Measurements from ENCODE around the gene MAFF. TPM values are rescaled to one million over a fixed set of nuclear protein-coding genes. Genes with fewer than 3 reads are reported as not detected.
"Not testable (repeated sequence)": the region's sequence is repeated elsewhere in the genome, so short reads cannot be mapped to it uniquely, and the experiment has no call there.

MAFF gene
- 29.7 and 36.9 TPM in 2 replicates for total RNA-seq (2012; rRNA removed)

DNA sequence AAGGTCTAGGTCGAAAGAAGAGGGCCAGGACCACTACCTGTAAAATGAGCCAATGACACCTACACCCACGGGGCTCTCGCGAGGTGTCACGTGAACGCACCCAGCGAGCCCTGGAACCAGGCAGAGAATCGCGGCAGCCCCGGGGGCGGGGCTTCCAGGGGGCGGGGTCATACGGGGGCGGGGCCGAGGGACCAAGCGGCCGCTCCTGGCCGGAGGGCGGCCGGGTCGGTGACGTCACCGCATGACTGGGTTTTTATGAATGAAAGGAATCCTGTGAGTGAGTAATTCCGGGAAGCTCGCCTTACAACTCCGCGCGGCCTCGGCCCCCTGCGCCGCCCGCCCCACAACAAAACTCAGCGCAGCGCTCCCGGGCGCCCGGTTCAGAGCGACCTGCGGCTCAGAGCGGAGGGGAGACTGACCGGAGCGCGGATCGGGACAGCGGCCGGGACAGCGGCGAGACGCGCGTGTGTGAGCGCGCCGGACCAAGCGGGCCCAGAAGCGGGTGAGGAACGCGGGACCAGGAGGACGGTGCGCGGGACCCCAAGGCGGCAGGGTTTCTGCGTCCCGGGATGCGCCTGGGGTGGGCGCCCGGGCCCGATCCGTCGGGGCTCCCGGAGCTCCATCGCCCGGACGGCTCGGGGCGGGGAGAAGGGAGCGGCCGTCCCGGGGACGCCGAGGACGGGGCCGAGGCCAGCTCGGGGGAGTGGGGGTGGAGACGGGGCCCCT, at the start of gene MAFF:
Gene MAFF, plus strand, starts transcription at position 284 of the 726 bp plus-strand sequence. CDS start 11,860 bp downstream, outside the sequence.
- no peaks in the 10 kb centered on the region for H3K27me3 ChIP-seq (ENCODE audit: control insufficient read depth, insufficient read depth, low read length)
- H3K9ac ChIP-seq (ENCODE audit: low read depth, low read length): peak within 1 kb of the TSS; percentile 100
- no peaks in the 10 kb centered on the region for H3K36me3 ChIP-seq (ENCODE audit: insufficient read depth, low read length)
- H3K4me3 ChIP-seq (ENCODE audit: low read length): peak within 1 kb of the TSS; percentile 96
- H3K4me2 ChIP-seq (ENCODE audit: low read length): peak within 1 kb of the TSS; percentile 92
- H3K9me3 ChIP-seq (replicated peaks; ENCODE audit: low read length): no peaks in the 10 kb centered on the region
- peaks cover 37% of the 10 kb centered on the region for H3K4me1 ChIP-seq (ENCODE audit: control insufficient read depth, insufficient read depth, low read length)

GRCh38 chr22:38153821-38154562, 47.8 kb upstream of the MAFF start:
- H3K4me3 ChIP-seq (ENCODE audit: low read length): no peak overlapping the region
- H3K36me3 ChIP-seq (ENCODE audit: insufficient read depth, low read length): no peaks in the 10 kb centered on the region
- H3K4me1 ChIP-seq (ENCODE audit: control insufficient read depth, insufficient read depth, low read length): no peaks in the 10 kb centered on the region
- H3K4me2 ChIP-seq (ENCODE audit: low read length): no peak overlapping the region
- no peak overlapping the region for H3K9ac ChIP-seq (ENCODE audit: low read depth, low read length)
- no peaks in the 10 kb centered on the region for H3K9me3 ChIP-seq (replicated peaks; ENCODE audit: low read length)
- H3K27me3 ChIP-seq (ENCODE audit: control insufficient read depth, insufficient read depth, low read length): no peaks in the 10 kb centered on the region

GRCh38 chr22:38154563-38154915, 47.3 kb upstream of the MAFF start:
- H3K27me3 ChIP-seq (ENCODE audit: control insufficient read depth, insufficient read depth, low read length); H3K9me3 ChIP-seq (replicated peaks; ENCODE audit: low read length); H3K4me3 ChIP-seq (ENCODE audit: low read length); H3K9ac ChIP-seq (ENCODE audit: low read depth, low read length); H3K36me3 ChIP-seq (ENCODE audit: insufficient read depth, low read length); H3K4me2 ChIP-seq (ENCODE audit: low read length); H3K4me1 ChIP-seq (ENCODE audit: control insufficient read depth, insufficient read depth, low read length): not testable (repeated sequence)

GRCh38 chr22:38155703-38156102, 46.1 kb upstream of the MAFF start:
- H3K9ac ChIP-seq (ENCODE audit: low read depth, low read length): no peak overlapping the region
- H3K4me1 ChIP-seq (ENCODE audit: control insufficient read depth, insufficient read depth, low read length): no peaks in the 10 kb centered on the region
- no peak overlapping the region for H3K4me3 ChIP-seq (ENCODE audit: low read length)
- no peaks in the 10 kb centered on the region for H3K9me3 ChIP-seq (replicated peaks; ENCODE audit: low read length)
- no peaks in the 10 kb centered on the region for H3K27me3 ChIP-seq (ENCODE audit: control insufficient read depth, insufficient read depth, low read length)
- no peaks in the 10 kb centered on the region for H3K36me3 ChIP-seq (ENCODE audit: insufficient read depth, low read length)
- H3K4me2 ChIP-seq (ENCODE audit: low read length): no peak overlapping the region

DNA sequence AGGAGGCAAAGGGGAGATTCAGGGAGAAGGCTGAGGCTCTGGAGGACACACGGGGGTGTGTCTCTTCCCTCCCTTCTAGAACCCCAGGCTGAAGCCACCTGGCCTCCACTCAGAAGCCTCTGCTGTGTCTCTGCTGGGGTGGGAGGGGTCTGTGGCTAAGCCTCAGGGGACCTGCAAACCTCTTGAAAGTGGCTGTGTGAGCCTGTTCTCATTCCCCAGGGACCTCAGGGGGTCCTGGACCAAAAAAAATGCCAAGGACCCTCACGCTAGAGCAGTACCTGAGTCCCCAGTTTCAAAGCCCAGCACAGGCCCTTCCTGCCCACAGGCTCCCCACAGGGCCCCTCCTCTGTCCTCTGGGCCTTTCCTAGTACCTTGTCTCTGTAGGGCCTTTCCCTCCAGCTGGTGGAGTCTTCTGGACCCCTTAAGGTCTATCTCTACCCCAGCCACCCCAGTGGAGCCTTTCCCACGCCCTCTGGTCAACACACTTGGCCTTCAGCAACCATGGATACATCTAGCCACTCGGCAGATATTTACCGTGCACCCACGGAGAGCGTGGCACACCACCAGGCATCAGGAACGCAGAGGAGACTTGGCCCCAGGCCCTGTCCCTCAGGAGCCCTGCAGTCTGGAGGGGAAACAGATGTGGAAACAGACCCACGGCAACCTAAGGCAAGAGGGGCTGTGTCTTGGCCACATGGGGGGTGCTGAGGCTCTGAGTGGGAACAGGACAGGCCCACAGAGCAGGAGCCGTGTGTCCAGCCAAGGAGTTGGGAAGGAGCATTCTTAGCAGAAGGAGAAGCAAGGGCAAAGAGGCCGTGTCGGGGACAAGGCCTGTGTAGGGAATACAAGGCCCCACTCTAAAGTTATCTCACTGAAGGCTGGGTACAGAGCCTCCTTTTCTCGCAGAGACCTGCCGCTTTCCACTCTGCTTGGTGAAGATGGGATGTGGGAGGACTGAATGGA, 38.6 kb upstream of the MAFF start:
- H3K36me3 ChIP-seq (ENCODE audit: insufficient read depth, low read length): no peaks in the 10 kb centered on the region

DNA sequence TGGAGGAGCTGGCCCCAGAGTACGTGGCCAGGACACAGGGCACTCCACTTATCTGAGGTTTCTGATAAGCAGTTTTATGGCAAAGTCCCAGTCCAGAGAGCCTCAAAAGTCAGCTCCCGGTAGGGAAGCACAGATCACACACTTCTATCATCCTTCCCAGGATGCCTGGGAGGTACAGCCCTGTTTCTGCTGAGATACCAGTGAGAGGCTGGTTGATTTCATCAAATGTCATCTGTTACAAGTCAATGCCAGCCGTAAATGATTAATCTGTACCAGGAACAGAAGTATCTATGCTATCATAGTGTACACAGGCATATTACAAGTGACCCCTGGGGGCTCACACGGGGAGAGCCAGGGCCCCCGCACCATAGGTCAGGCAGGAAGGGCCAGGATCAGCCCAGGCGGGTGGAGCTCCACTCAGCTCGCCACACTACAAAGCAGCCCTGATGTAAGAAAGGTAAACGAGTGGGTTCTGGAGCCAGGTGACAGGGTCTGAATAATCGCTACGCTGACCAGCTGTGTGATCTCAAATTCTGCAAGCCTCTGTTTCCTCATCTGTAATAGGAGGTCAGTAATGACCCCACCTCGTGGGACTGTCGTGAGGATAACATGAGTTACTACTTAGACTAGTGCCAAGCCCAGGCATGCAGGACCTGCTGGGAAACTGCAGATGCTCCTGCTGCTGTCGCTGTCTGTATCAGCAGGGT, 37.8 kb upstream of the MAFF start:
- no peaks in the 10 kb centered on the region for H3K36me3 ChIP-seq (ENCODE audit: insufficient read depth, low read length)
- H3K27me3 ChIP-seq (ENCODE audit: control insufficient read depth, insufficient read depth, low read length): no peaks in the 10 kb centered on the region
- H3K4me3 ChIP-seq (ENCODE audit: low read length): no peak overlapping the region
- no peak overlapping the region for H3K9ac ChIP-seq (ENCODE audit: low read depth, low read length)
- peaks cover 15% of the 10 kb centered on the region for H3K4me1 ChIP-seq (ENCODE audit: control insufficient read depth, insufficient read depth, low read length)
- H3K4me2 ChIP-seq (ENCODE audit: low read length): no peak overlapping the region
- H3K9me3 ChIP-seq (replicated peaks; ENCODE audit: low read length): no peaks in the 10 kb centered on the region

More for the DNA sequence above, 38.6 kb upstream of the MAFF start:
- Histone ChIP-seq H3K9me3 (replicated peaks; ENCODE audit: low read length) (no peaks in the 10 kb centered on the region), H3K9ac (ENCODE audit: low read depth, low read length) (no peak overlapping the region), H3K4me1 (ENCODE audit: control insufficient read depth, insufficient read depth, low read length) (peaks cover 15% of the 10 kb centered on the region), H3K4me2 (ENCODE audit: low read length) (no peak overlapping the region), H3K27me3 (ENCODE audit: control insufficient read depth, insufficient read depth, low read length) (no peaks in the 10 kb centered on the region), H3K4me3 (ENCODE audit: low read length) (no peak overlapping the region)

GRCh38 chr22:38164551-38164918, 37.3 kb upstream of the MAFF start:
- Histone ChIP-seq H3K9ac (ENCODE audit: low read depth, low read length) (no peak overlapping the region), H3K4me2 (ENCODE audit: low read length) (no peak overlapping the region), H3K36me3 (ENCODE audit: insufficient read depth, low read length) (no peaks in the 10 kb centered on the region), H3K9me3 (replicated peaks; ENCODE audit: low read length) (no peaks in the 10 kb centered on the region), H3K27me3 (ENCODE audit: control insufficient read depth, insufficient read depth, low read length) (no peaks in the 10 kb centered on the region), H3K4me1 (ENCODE audit: control insufficient read depth, insufficient read depth, low read length) (peaks cover 15% of the 10 kb centered on the region), H3K4me3 (ENCODE audit: low read length) (no peak overlapping the region)

GRCh38 chr22:38165922-38166593, 35.7 kb upstream of the MAFF start:
- peaks cover 15% of the 10 kb centered on the region for H3K4me1 ChIP-seq (ENCODE audit: control insufficient read depth, insufficient read depth, low read length)
- no peak overlapping the region for H3K9ac ChIP-seq (ENCODE audit: low read depth, low read length)
- H3K27me3 ChIP-seq (ENCODE audit: control insufficient read depth, insufficient read depth, low read length): no peaks in the 10 kb centered on the region
- H3K9me3 ChIP-seq (replicated peaks; ENCODE audit: low read length): no peaks in the 10 kb centered on the region
- H3K4me2 ChIP-seq (ENCODE audit: low read length): no peak overlapping the region
- H3K4me3 ChIP-seq (ENCODE audit: low read length): no peak overlapping the region
- H3K36me3 ChIP-seq (ENCODE audit: insufficient read depth, low read length): no peaks in the 10 kb centered on the region

GRCh38 chr22:38167988-38168407, 33.8 kb upstream of the MAFF start:
- H3K27me3 ChIP-seq (ENCODE audit: control insufficient read depth, insufficient read depth, low read length): no peaks in the 10 kb centered on the region
- H3K36me3 ChIP-seq (ENCODE audit: insufficient read depth, low read length): no peaks in the 10 kb centered on the region
- H3K4me2 ChIP-seq (ENCODE audit: low read length): no peak overlapping the region
- H3K9ac ChIP-seq (ENCODE audit: low read depth, low read length): no peak overlapping the region
- no peaks in the 10 kb centered on the region for H3K9me3 ChIP-seq (replicated peaks; ENCODE audit: low read length)
- no peak overlapping the region for H3K4me3 ChIP-seq (ENCODE audit: low read length)
- peaks cover 25% of the 10 kb centered on the region for H3K4me1 ChIP-seq (ENCODE audit: control insufficient read depth, insufficient read depth, low read length)

DNA sequence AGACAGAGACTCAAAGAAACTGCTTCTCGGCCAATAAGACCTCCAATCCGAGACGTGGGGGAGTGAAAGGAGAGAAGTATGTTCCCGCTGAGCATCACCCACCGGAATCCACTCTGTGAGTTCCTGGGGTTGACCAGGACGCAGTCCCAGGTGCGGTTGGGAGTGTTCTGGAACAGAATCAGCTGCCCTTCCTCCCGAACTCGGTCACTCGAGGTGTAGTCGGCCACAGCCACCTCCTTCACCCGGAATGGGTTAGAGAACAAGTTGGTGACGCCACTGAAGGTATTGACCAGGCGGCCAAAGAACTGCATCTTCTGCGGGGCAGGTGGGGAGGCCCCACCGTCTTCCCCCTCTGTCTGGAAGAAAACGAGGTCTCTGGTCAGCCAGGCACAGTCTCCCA, 32.7 kb upstream of the MAFF start:
- no peaks in the 10 kb centered on the region for H3K27me3 ChIP-seq (ENCODE audit: control insufficient read depth, insufficient read depth, low read length)
- H3K4me1 ChIP-seq (ENCODE audit: control insufficient read depth, insufficient read depth, low read length): peaks cover 32% of the 10 kb centered on the region
- H3K9ac ChIP-seq (ENCODE audit: low read depth, low read length): no peak overlapping the region
- H3K36me3 ChIP-seq (ENCODE audit: insufficient read depth, low read length): no peaks in the 10 kb centered on the region
- no peak overlapping the region for H3K4me3 ChIP-seq (ENCODE audit: low read length)
- no peaks in the 10 kb centered on the region for H3K9me3 ChIP-seq (replicated peaks; ENCODE audit: low read length)
- H3K4me2 ChIP-seq (ENCODE audit: low read length): no peak overlapping the region

Data from skeletal muscle satellite cell (primary cell).